Ovary (tissue), 9 donors: ENCODE measurements around the gene FOLR2. TPM values are rescaled to one million over a fixed set of nuclear protein-coding genes. Genes with fewer than 3 reads are reported as not detected.

ENCODE experiments used
- DNase-seq, 5 donors: peaks; one replicate each; pipeline ENCODE4 v3.0.0-alpha.2; 2019 to 2020
- H3K27ac ChIP-seq, 2 donors: fragments of 200-600 bp; one replicate each; pipeline versions ENCODE4 v1.5.1 to v1.8.0; 2019 to 2022
- H3K27me3 ChIP-seq: fragments of 200-600 bp; one replicate; pipeline ENCODE4 v1.8.0; 2022
- H3K36me3 ChIP-seq: fragments of 200-600 bp; sonication (generic); one replicate; pipeline ENCODE4 v1.5.1; 2019
- H3K4me1 ChIP-seq: one replicate; pipeline ENCODE4 v1.8.1; 2013; ENCODE audit warnings: mild to moderate bottlenecking, moderate library complexity; ENCODE audit not compliant: insufficient read depth
- H3K4me3 ChIP-seq: fragments of 200-600 bp; sonication (generic); one replicate; pipeline ENCODE4 v1.5.1; 2017
- H3K9me3 ChIP-seq, 2 donors: fragments of 200-600 bp in 1 of 2; sonication (generic) in 1 of 2; one replicate each; pipeline versions ENCODE4 v1.5.1 to v1.8.1; 2013 to 2019; ENCODE audit warnings: mild to moderate bottlenecking in 1 of 2, moderate library complexity in 1 of 2
- CTCF ChIP-seq, 3 donors: fragments of 450-650 bp in 2 of 3; fragments of 200-600 bp in 1 of 3; IDR thresholded peaks; one replicate each; pipeline versions ENCODE4 v1.5.1 to v1.8.0; 2016 to 2022; ENCODE audit warnings: antibody characterized with exemption in 3 of 3, mild to moderate bottlenecking in 1 of 3
- EP300 ChIP-seq: sonication (generic); formaldehyde crosslinking; IDR thresholded peaks from one replicate; pipeline ENCODE4 v1.6.1; 2017; ENCODE audit warnings: antibody characterized with exemption
- POLR2A ChIP-seq: fragments of 450-650 bp; IDR thresholded peaks from one replicate; pipeline ENCODE4 v1.6.1; 2017; ENCODE audit warnings: antibody characterized with exemption, mild to moderate bottlenecking, moderate library complexity
- WGBS, 3 donors: extraction: QIAGEN DNeasy Blood & Tissue Kit in 1 of 3; methylation state at CpG; one replicate each; pipeline versions ENCODE4 v1.1.5 to v1.1.7; 2013 to 2017; 5-methylcytosine and 5-hydroxymethylcytosine counted together
- intact Hi-C, 4 donors: fragments of 100-400 bp; cut with DNase I; formaldehyde crosslinking; loops; one replicate each; pipeline versions ENCODE4 v1.11.0 to v1.15.1; 2022 to 2023
- polyA plus RNA-seq, 2 donors: library from polyadenylated mRNA; stranded (reverse); fragments of 200-250 nt in 1 of 2; fragments of 350-450 nt in 1 of 2; fragmentation: Illumina TruSeq in 1 of 2; extraction: RNeasy Lipid Tissue Mini Kit (QIAGEN cat#74804) in 1 of 2; gene quantifications; one replicate each; pipeline ENCODE4 v1.2.3, GENCODE V29; 2013 to 2014
- total RNA-seq, 7 donors: library from RNA; depleted of rRNA in 2 of 7; stranded (reverse); fragments of >200 nt in 2 of 7; fragmentation: NEBNext Ultra II Directional in 3 of 7; extraction: Animal tissue kit (Norgen Biotek cat#: 25700) in 3 of 7; gene quantifications; one replicate each; pipeline versions ENCODE4 v1.1.0 to v1.2.4, GENCODE V29; 2016 to 2023
- donor health status: DM: no; HTN: no; CAD: no; lungs with moderate emphysema.
- donor health status: DM: no; HTN: no; CAD: no.
- donor health status: Bipolar disorder and iron deficiency.
- donor health status: DM: yes; HTN: yes; CAD: no.
- donor health status: DM: no; HTN: no; CAD: no.
- donor health status: DM: yes; HTN: yes; CAD: no.

FOLR2 gene
- total and polyA plus RNA-seq, 9 donors: 2.4 to 45.7 (median 10.1) TPM

- no peak overlapping the region for H3K27ac ChIP-seq
- H3K9me3 ChIP-seq: no peaks in the 10 kb centered on the region
- H3K4me1 ChIP-seq: no peaks in the 10 kb centered on the region
- no peak overlapping the region for H3K4me3 ChIP-seq
- no peak for DNase-seq
- TF ChIP-seq POLR2A (no peak), CTCF (IDR thresholded peaks at IDR 0.05) (no peak), EP300 (no peak)
- intact Hi-C loops: no loop called here
- H3K36me3 ChIP-seq: no peaks in the 10 kb centered on the region
- WGBS, 3 donors: 68 to 78% (median 75%) methylated on average over 2 of the region's 2 CpGs
- H3K27me3 ChIP-seq: no peaks in the 10 kb centered on the region
Measured at GRCh38 chr11:72267956-72268617, 51.5 kb downstream of the FOLR2 start.

Other genes with a start within 250 kb of the FOLR2 start
- 10 to 100 TPM in 3 of 7 donors, 1 to 10 TPM in 4; 4.6 to 14.2 (median 8.8) TPM for gene IL18BP, start 217.9 kb upstream of the FOLR2 start, total RNA-seq
- 10 to 100 TPM in 1 of 2 donors, 1 to 10 TPM in 1; 8.7 to 17.1 TPM for gene IL18BP, start 217.9 kb upstream of the FOLR2 start, polyA plus RNA-seq
- 100 to 1,000 TPM; 190 to 270 (median 252) TPM for gene NUMA1, start 136.3 kb upstream of the FOLR2 start, total RNA-seq
- 100 to 1,000 TPM; 156 to 235 TPM for gene NUMA1, start 136.3 kb upstream of the FOLR2 start, polyA plus RNA-seq
- gene LRRC51, start 135.9 kb upstream of the FOLR2 start, total RNA-seq: 10 to 100 TPM in 3 of 7 donors, 1 to 10 TPM in 4; 7.2 to 21.0 (median 9.5) TPM
- gene LRRC51, start 135.9 kb upstream of the FOLR2 start, polyA plus RNA-seq: 10 to 100 TPM in 1 of 2 donors, 1 to 10 TPM in 1; 9.6 to 20.9 TPM
- gene LAMTOR1, start 113.5 kb upstream of the FOLR2 start, total RNA-seq: 10 to 100 TPM; 64.0 to 99.7 (median 71.0) TPM
- 100 to 1,000 TPM; 110 to 118 TPM for gene LAMTOR1, start 113.5 kb upstream of the FOLR2 start, polyA plus RNA-seq
- gene TOMT, start 110.9 kb upstream of the FOLR2 start, total RNA-seq: not detected
- gene TOMT, start 110.9 kb upstream of the FOLR2 start, polyA plus RNA-seq: not detected
- gene ANAPC15, start 104.1 kb upstream of the FOLR2 start, total RNA-seq: 10 to 100 TPM; 11.1 to 28.4 (median 20.8) TPM
- gene ANAPC15, start 104.1 kb upstream of the FOLR2 start, polyA plus RNA-seq: 10 to 100 TPM; 30.5 to 44.4 TPM
- not detected for gene FOLR3, start 81.1 kb upstream of the FOLR2 start, total RNA-seq
- gene FOLR3, start 81.1 kb upstream of the FOLR2 start, polyA plus RNA-seq: not detected
- 100 to 1,000 TPM in 1 of 7 donors, 10 to 100 TPM in 1, 1 to 10 TPM in 3, under 1 TPM in 1, not detected in 1; 0.35 to 108 (median 4.3) TPM for gene FOLR1, start 24.7 kb upstream of the FOLR2 start, total RNA-seq
- gene FOLR1, start 24.7 kb upstream of the FOLR2 start, polyA plus RNA-seq: 10 to 100 TPM in 1 of 2 donors, under 1 TPM in 1; 0.31 to 10.3 TPM
- 100 to 1,000 TPM in 5 of 7 donors, 10 to 100 TPM in 2; 48.4 to 208 (median 136) TPM for gene INPPL1, start 8.0 kb downstream of the FOLR2 start, total RNA-seq
- gene INPPL1, start 8.0 kb downstream of the FOLR2 start, polyA plus RNA-seq: 10 to 100 TPM; 77.3 to 86.6 TPM
- not detected for gene PHOX2A, start 27.4 kb downstream of the FOLR2 start, total RNA-seq
- not detected for gene PHOX2A, start 27.4 kb downstream of the FOLR2 start, polyA plus RNA-seq
- 10 to 100 TPM; 10.0 to 25.1 (median 14.8) TPM for gene CLPB, start 217.7 kb downstream of the FOLR2 start, total RNA-seq
- gene CLPB, start 217.7 kb downstream of the FOLR2 start, polyA plus RNA-seq: 10 to 100 TPM in 1 of 2 donors, 1 to 10 TPM in 1; 3.4 to 11.9 TPM